HepG2 (cell line): ENCODE measurements around the gene TUBA4B. TPM values are rescaled to one million over a fixed set of nuclear protein-coding genes. Genes with fewer than 3 reads are reported as not detected.

Experiments used
- EED ChIP-seq: sonication (generic); formaldehyde crosslinking; IDR thresholded peaks from 2 replicates; pipeline ENCODE4 v1.5.0; 2020; ENCODE audit warnings: mild to moderate bottlenecking, missing genetic modification reagents
- FOSL2 ChIP-seq: sonication (generic); formaldehyde crosslinking; IDR thresholded peaks from 2 replicates; pipeline ENCODE4 v1.4.0; 2020; ENCODE audit warnings: missing genetic modification reagents
- HIVEP1 ChIP-seq: sonication (generic); formaldehyde crosslinking; IDR thresholded peaks from 2 replicates; pipeline ENCODE4 v1.4.0; 2020; ENCODE audit warnings: mild to moderate bottlenecking, missing genetic modification reagents
- HMG20B ChIP-seq: conservative IDR thresholded peaks from 2 replicates; pipeline ENCODE4 v1.6.1; 2016; ENCODE audit warnings: missing genetic modification reagents, missing compliant biosample characterization
- PRPF4 ChIP-seq: fragments of 200-400 bp; formaldehyde crosslinking; IDR thresholded peaks from 2 replicates; pipeline ENCODE4 v1.6.1; 2016; ENCODE audit warnings: low read length, low read depth; ENCODE audit not compliant: poor library complexity, severe bottlenecking
- SMYD3 ChIP-seq: sonication (generic); formaldehyde crosslinking; IDR thresholded peaks from 2 replicates; pipeline ENCODE4 v1.8.1; 2023; ENCODE audit warnings: mild to moderate bottlenecking, missing genetic modification reagents
- ZBTB38 ChIP-seq: sonication (generic); formaldehyde crosslinking; IDR thresholded peaks from 2 replicates; pipeline ENCODE4 v1.5.1; 2020; ENCODE audit warnings: mild to moderate bottlenecking, missing genetic modification reagents
- ZBTB46 ChIP-seq: sonication (generic); formaldehyde crosslinking; IDR thresholded peaks from 2 replicates; pipeline ENCODE4 v1.4.0; 2020; ENCODE audit warnings: mild to moderate bottlenecking, missing genetic modification reagents, borderline replicate concordance
- ZNF138 ChIP-seq: sonication (generic); formaldehyde crosslinking; IDR thresholded peaks from 2 replicates; pipeline ENCODE4 v1.5.0; 2020; ENCODE audit warnings: mild to moderate bottlenecking, low read depth, missing genetic modification reagents
- ZNF646 ChIP-seq: sonication (generic); formaldehyde crosslinking; IDR thresholded peaks from 2 replicates; pipeline ENCODE4 v1.9.0; 2021; ENCODE audit warnings: mild to moderate bottlenecking, missing genetic modification reagents
- ZNF790 ChIP-seq: sonication (generic); formaldehyde crosslinking; IDR thresholded peaks from 2 replicates; pipeline ENCODE4 v1.8.0; 2022; ENCODE audit warnings: missing genetic modification reagents, mild to moderate bottlenecking, borderline replicate concordance
- ZSCAN29 ChIP-seq: sonication (generic); formaldehyde crosslinking; conservative IDR thresholded peaks from 2 replicates; pipeline ENCODE4 v1.4.0; 2020; ENCODE audit warnings: mild to moderate bottlenecking, missing genetic modification reagents
- polyA plus RNA-seq, 8 experiments: library from polyadenylated mRNA; depleted of rRNA in 3 of 8; stranded (reverse) in 7 of 8; unstranded in 1 of 8; fragments of >200 nt; fragmentation: Illumina TruSeq in 4 of 8; extraction: Trizol in 4 of 8; gene quantifications; 2 replicates each; pipeline versions ENCODE4 v1.2.1 to v1.2.3, GENCODE V29; 2011 to 2016; ENCODE audit warnings: low read depth in 4 of 8, missing spikeins in 1 of 8, mixed read lengths in 1 of 8; ENCODE audit not compliant: insufficient read depth in 1 of 8
- total RNA-seq, 5 experiments: library from RNA; depleted of rRNA; stranded (reverse); fragments of >200 nt; fragmentation: Illumina TruSeq; extraction: Trizol; gene quantifications; 2 replicates each; pipeline ENCODE4 v1.2.3, GENCODE V29; 2016; ENCODE audit warnings: low read depth in 1 of 5
- TF ChIP-seq, protein P1 (sequence below): sonication (generic); formaldehyde crosslinking; IDR thresholded peaks from 2 replicates; pipeline ENCODE4 v1.4.0; 2020; ENCODE audit warnings: missing genetic modification reagents, borderline replicate concordance
- TF ChIP-seq, protein P2 (sequence below): sonication (generic); formaldehyde crosslinking; IDR thresholded peaks from 2 replicates; pipeline ENCODE4 v1.5.1; 2020; ENCODE audit warnings: missing genetic modification reagents, mild to moderate bottlenecking, borderline replicate concordance
- TF ChIP-seq, protein P3 (sequence below): sonication (generic); formaldehyde crosslinking; IDR thresholded peaks from 2 replicates; pipeline ENCODE4 v1.4.0; 2020; ENCODE audit warnings: missing genetic modification reagents, mild to moderate bottlenecking, borderline replicate concordance

The TUBA4B gene
- total and polyA plus RNA-seq, 2 of the 13 experiments (the other 11 are each of a cell fraction or from before 2014, with no cell fraction given): 0.18 to 0.22 TPM

DNA sequence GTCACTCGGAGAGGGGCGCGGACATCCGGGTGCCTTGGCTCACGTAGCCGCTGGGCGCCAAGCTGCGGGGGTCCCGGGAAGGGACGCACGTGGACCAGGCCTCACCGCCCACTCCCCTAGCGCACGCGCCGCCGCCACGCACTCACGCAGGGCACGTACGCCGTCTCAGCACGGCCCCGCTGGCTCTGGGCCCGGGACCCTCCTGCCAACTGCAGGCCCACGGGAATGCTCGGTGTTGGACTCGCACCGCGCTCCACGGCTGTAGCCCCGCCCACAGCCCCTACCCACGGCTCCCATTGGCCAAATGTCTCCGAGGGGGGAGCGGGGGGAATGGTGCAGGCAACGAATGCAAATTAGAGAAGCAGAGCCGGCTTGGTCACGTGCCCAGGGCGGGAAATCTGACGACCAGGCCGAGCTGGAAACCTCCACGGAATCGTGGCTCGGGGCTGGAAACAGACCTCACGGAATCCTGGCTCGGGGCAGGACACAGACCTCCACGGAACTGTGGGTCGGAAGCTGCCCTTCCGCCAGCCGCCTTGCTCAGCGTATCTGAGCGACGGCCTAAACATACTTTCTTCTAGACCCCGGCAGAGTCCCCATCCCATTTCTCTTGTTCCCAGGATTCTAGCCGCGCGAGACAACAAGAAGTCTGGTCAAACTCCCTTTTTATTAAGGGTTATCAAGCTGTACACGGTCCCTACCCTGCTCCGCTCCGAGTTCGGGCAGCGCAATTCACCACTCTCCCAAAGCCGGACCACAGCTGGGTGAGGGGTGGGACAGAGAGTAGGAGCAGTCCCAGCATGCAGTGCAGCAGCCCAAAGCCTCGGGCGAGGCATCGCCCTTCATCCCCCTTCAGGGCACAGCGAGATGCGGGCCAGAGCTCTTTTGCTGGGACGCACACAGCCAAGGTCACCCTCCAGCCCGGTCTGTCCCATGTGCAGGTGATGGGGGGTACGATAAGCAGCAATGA, 34.0 kb upstream of the TUBA4B start, which contains the start of gene ABCB6 (continued):
- no peak for TF ChIP-seq ZNF646
- no peak for TF ChIP-seq ZBTB46 (CRISPR knock-in tag)
- TF ChIP-seq EED (CRISPR knock-in tag): peak; percentile 85
- TF ChIP-seq HIVEP1: peak; percentile 96
- peak; percentile 56; the same call in 1 of the 2 replicates for TF ChIP-seq FOSL2 (CRISPR knock-in tag)
- TF ChIP-seq, protein P1, sequence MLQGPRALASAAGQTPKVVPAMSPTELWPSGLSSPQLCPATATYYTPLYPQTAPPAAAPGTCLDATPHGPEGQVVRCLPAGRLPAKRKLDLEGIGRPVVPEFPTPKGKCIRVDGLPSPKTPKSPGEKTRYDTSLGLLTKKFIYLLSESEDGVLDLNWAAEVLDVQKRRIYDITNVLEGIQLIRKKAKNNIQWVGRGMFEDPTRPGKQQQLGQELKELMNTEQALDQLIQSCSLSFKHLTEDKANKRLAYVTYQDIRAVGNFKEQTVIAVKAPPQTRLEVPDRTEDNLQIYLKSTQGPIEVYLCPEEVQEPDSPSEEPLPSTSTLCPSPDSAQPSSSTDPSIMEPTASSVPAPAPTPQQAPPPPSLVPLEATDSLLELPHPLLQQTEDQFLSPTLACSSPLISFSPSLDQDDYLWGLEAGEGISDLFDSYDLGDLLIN (CRISPR knock-in tag): 0 out of 2 replicates have a peak, but pooled peaks have one; percentile 92
- peak; percentile 96; the same call in 1 of the 2 replicates for TF ChIP-seq ZNF790 (CRISPR knock-in tag)
- TF ChIP-seq ZNF138 (CRISPR knock-in tag): peak; percentile 90; the same call in 1 of the 2 replicates
- TF ChIP-seq PRPF4: no peak
- peak; percentile 97 for TF ChIP-seq SMYD3
- TF ChIP-seq, protein P2, sequence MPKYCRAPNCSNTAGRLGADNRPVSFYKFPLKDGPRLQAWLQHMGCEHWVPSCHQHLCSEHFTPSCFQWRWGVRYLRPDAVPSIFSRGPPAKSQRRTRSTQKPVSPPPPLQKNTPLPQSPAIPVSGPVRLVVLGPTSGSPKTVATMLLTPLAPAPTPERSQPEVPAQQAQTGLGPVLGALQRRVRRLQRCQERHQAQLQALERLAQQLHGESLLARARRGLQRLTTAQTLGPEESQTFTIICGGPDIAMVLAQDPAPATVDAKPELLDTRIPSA (CRISPR knock-in tag): no peak
- 0 out of 2 replicates have a peak, but pooled peaks have one; percentile 25 for TF ChIP-seq HMG20B (CRISPR knock-in tag)
- TF ChIP-seq ZBTB38 (CRISPR knock-in tag): peak; percentile 93
- no peak for TF ChIP-seq ZSCAN29 (CRISPR knock-in tag)
- TF ChIP-seq, protein P3, sequence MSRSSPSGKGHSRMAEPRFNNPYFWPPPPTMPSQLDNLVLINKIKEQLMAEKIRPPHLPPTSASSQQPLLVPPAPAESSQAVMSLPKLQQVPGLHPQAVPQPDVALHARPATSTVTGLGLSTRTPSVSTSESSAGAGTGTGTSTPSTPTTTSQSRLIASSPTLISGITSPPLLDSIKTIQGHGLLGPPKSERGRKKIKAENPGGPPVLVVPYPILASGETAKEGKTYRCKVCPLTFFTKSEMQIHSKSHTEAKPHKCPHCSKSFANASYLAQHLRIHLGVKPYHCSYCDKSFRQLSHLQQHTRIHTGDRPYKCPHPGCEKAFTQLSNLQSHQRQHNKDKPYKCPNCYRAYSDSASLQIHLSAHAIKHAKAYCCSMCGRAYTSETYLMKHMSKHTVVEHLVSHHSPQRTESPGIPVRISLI (CRISPR knock-in tag): peak; percentile 53; the same call in 1 of the 2 replicates
